ENCODE data around the gene CLIP3.
A peak's percentile ranks its signal among the peaks of the same experiment; 100 is the strongest.

CLIP3 gene

DNA sequence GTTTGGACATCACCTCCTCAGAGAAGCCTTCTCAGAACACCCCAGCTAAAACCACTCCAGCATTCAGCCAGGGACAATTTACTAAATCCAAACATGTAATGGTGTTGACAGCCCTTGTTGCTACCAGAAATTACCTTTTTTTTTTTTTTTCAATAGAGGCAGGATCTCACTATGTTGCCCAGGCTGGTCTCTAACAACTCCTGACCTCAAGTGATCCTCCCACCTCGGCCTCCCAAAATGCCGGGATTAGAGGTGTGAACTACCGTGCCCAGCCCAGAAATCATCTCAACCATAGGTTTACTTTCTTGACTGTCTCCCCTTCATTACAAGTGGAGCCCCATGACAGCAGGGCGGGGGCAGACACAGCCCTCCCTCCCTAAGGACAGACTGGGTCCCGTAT is 9.2 kb downstream of the CLIP3 start:
- Histone ChIP-seq H3K9ac (no peak overlapping the region), H3K27ac (no peak overlapping the region), H3K4me1 (no peaks in the 10 kb centered on the region), H3K4me2 (no peak overlapping the region), H3K27me3 (no peaks in the 10 kb centered on the region), H3K36me3 (peaks cover 0 to 68% (median 31%) of the 10 kb centered on the region in 11 experiments; a peak in 17 of 22 replicates), H3K4me3 (no peak overlapping the region), H4K20me1 (no peaks in the 10 kb centered on the region; a peak in 2 of 22 replicates), H3K9me3 (replicated peaks in 1 of 11) (no peaks in the 10 kb centered on the region)
- no peak for TF ChIP-seq Cebpa-rat (IDR thresholded peaks at IDR 0.05)

DNA sequence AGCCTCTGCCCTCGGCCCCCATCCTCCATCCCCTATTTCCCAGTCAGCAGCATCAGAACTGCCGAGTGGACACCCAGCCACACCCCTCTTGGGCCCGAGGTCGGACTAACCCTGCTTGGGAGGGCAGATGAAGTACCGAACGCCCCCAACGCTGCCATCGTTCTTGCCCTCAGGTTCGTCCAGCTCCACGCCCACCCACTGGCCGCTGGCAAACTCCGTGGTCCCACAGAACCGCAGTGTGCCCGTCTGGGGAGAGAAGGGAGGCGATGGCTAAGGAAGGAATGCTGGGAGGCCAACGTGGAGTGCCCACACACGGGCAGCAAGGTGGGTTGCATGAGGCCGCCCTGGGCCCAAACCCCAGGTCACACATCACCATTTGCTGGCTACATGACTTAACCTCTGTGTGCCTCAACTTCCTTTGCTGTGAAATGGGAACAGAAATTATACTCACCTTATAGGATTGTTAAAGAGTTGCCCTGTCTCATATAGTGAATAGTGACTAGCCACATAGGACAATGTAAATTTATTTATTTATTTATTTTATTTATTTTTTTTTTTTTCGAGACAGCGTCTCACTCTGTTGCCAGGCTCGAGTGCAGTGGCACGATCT is 13.5 kb downstream of the CLIP3 start:
- TF ChIP-seq Cebpa-rat (IDR thresholded peaks at IDR 0.05), result no peak
- H3K27ac ChIP-seq, result no peak overlapping the region
- H3K36me3 ChIP-seq, result peaks cover 0 to 66% (median 23%) of the 10 kb centered on the region in 11 experiments; a peak in 17 of 22 replicates
- no peaks in the 10 kb centered on the region for H3K27me3 ChIP-seq
- no peak overlapping the region for H3K4me3 ChIP-seq
- H3K4me1 ChIP-seq, result peaks cover 9 to 11% (median 10%) of the 10 kb centered on the region in 10 experiments
- H3K9ac ChIP-seq, result no peak overlapping the region
- no peaks in the 10 kb centered on the region; a peak in 1 of 22 replicates for H4K20me1 ChIP-seq
- H3K4me2 ChIP-seq, result no peak overlapping the region
- H3K9me3 ChIP-seq (replicated peaks in 1 of 11), result no peaks in the 10 kb centered on the region

DNA sequence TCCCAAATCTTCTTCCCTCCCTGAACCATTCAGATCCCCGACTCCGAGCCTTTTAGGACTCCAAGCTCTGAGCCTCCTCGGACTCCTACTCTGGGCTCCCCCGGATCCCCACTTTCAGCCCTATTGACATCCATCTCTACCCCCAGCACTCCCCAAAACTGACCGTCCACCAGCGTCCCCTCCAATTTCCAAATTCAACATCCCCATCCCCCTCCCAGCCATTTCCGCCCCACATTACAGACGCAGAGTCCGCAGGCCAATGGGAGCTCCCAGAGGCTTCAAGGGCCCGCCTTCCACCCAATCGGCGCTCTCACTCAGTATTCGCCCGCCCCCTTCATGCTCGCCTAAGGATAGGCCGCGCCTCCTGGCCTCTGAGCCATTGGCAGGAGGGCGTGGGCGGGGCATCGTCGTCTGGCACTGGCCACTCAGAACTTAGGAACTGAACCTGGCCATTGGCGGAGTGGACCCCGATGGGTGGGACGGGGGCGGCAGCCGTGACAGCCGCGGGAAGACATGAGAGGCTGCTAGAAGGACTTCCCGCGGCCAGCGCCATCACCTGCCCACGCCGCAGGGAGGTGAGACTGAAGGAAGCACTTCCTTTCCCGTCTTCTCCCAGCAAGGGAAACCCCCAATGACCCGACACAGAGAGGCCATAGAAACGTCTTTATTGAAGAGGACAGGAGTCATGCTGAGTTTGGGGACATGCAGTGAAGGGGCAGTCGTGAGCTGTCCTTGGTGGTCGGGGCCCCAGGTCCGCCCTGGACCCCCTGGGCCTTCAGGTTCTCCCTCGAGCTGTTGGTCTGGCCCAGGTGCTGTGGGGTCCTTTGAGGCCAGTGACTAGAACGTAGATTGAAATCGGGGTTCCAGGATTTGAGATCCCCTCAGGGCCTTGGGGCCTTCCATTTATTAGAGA is 18.4 kb downstream of the CLIP3 start, which contains the start of gene ALKBH6:
TSS of gene ALKBH6 (minus strand) at position 202 of the 913 bp plus-strand sequence. CDS start 816 bp downstream, outside the sequence.
- TF ChIP-seq Cebpa-rat (IDR thresholded peaks at IDR 0.05), result no peak
- peak within 1 kb of the TSS; percentile 79 to 89 (median 84) for H3K9ac ChIP-seq
- H3K27me3 ChIP-seq, result peaks cover 0 to 8% (median under 1%) of the 10 kb centered on the region in 11 experiments; a peak in 12 of 22 replicates
- H3K36me3 ChIP-seq, result peaks cover 0 to 23% (median 0%) of the 10 kb centered on the region in 11 experiments; a peak in 6 of 22 replicates
- peak within 1 kb of the TSS; percentile 71 to 82 (median 78) for H3K4me3 ChIP-seq
- peak within 1 kb of the TSS; percentile 88 to 99 (median 95) for H3K4me2 ChIP-seq
- peak within 1 kb of the TSS; percentile 73 to 85 (median 82) for H3K27ac ChIP-seq
- no peaks in the 10 kb centered on the region; a peak in 1 of 22 replicates for H4K20me1 ChIP-seq
- peaks cover 18 to 28% (median 20%) of the 10 kb centered on the region in 10 experiments for H3K4me1 ChIP-seq
- H3K9me3 ChIP-seq (replicated peaks in 1 of 11), result no peaks in the 10 kb centered on the region

DNA sequence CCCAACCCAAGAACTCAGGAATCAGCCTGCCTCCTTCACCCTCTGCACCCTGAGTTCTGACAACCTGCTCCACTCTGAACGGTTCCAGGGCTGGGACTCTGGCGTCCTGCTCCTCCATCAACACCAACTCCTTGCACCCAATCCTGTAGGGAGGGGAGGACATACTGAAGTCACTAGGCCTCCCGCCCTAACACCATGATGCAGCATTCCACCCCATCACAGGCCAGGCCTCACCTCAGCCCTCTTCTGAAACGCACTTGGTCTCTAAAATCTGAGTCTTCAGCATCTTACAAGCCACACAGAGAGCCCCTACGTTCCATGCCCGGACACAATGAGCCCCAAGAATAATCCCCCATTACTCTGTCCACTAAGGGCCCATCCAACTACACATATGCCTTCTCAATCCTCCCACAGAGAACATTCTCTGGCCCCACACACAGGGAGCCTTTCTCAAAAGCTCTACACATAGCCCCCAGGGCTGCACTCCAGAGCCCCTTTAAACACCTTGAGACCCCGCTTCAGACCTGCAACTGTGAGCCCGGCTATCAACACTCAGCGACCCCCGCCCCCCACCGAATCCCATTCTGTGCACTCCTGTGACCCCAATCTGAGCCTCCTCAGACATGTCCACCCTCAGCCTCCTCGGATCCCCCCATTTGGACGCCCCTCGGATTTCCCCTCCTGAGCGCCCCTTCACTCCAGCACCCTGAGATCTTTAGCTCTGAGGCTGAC is 19.2 kb downstream of the CLIP3 start:
- peak overlapping the region; percentile 73 to 85 (median 82) for H3K27ac ChIP-seq

DNA sequence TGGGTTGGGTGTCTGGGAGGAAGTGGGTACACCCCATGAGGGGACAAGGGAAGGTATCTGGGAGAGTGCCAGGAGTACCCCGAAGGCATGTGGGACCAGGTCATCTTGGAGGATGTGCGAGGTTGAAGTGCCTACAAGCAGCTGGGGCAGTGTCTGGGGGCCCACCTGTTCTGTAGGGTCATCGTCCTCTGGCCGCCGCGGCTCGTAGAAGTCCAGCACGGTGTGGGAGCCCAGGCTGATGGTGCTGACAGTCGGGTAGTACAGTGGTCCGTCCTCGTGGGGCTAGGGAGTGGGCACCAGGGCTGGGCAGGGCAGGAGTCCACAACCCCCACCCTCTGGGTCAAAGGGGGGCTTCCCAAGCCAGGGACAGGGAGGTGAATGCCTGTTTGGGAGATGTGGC is 22.3 kb downstream of the CLIP3 start:
- Histone ChIP-seq H3K4me1 (peaks cover 18 to 31% (median 21%) of the 10 kb centered on the region in 10 experiments), H3K27ac (no peak overlapping the region), H4K20me1 (peaks cover 0 to 6% (median 0%) of the 10 kb centered on the region in 11 experiments; a peak in 3 of 22 replicates), H3K9ac (no peak overlapping the region), H3K9me3 (replicated peaks in 1 of 11) (no peaks in the 10 kb centered on the region), H3K4me2 (no peak overlapping the region), H3K27me3 (peaks cover 0 to 20% (median 10%) of the 10 kb centered on the region in 11 experiments; a peak in 14 of 22 replicates), H3K36me3 (no peaks in the 10 kb centered on the region; a peak in 1 of 22 replicates), H3K4me3 (no peak overlapping the region)
- no peak for TF ChIP-seq Cebpa-rat (IDR thresholded peaks at IDR 0.05)

More for the DNA sequence above, 19.2 kb downstream of the CLIP3 start:
- Histone ChIP-seq H3K9ac (peak overlapping the region; percentile 79 to 89 (median 84)), H3K4me2 (peak overlapping the region; percentile 88 to 99 (median 95)), H3K27me3 (peaks cover 0 to 16% (median 9%) of the 10 kb centered on the region in 11 experiments; a peak in 14 of 22 replicates), H4K20me1 (no peaks in the 10 kb centered on the region; a peak in 1 of 22 replicates), H3K4me3 (peak overlapping the region; percentile 71 to 82 (median 78)), H3K9me3 (replicated peaks in 1 of 11) (no peaks in the 10 kb centered on the region), H3K36me3 (peaks cover 0 to 15% (median 0%) of the 10 kb centered on the region in 11 experiments; a peak in 6 of 22 replicates), H3K4me1 (peaks cover 18 to 32% (median 21%) of the 10 kb centered on the region in 10 experiments)
- no peak for TF ChIP-seq Cebpa-rat (IDR thresholded peaks at IDR 0.05)

DNA sequence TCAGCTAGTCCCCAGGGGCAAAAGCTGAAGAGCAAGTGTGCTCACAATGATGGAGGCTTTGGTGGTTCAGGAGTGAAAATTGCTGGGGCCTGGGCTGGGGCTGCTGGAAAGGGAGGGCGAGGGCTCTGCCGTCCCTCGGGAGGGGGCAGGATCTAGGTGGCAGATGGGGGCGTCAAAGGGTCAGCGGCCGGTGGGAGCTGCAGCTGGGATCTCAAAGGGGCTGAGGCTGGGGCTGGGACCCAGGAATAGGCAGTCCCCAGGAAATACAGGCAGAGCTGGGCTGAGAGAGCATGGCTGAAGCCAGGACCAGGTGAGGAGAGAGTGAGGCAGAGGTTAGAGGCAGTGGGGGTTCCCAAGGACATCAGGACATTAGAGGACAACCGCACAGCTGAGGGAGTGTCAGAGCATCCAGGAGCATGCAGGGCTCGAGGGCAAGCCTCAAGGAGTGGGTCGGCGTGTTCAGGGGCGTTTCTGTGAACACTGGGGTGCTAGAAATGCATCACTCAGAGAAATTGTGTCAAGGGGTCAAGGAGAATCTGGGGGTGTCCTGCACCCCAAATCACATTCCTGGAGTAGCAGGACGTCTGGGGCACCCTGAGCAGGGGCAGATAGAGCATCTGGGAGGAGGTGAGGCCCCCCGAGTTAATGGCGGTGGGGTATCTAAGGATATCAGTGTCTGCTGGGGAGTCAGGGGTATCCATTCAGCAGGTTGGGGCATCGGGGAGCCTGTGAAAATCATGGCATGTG is 22.9 kb downstream of the CLIP3 start:
- TF ChIP-seq Cebpa-rat (IDR thresholded peaks at IDR 0.05), result no peak
- Histone ChIP-seq H3K27ac (no peak overlapping the region), H3K27me3 (peaks cover 0 to 20% (median 10%) of the 10 kb centered on the region in 11 experiments; a peak in 14 of 22 replicates), H3K4me2 (peak overlapping the region; percentile 46 to 77 (median 63); a peak in 21 of 22 replicates), H3K4me1 (peaks cover 12 to 25% (median 16%) of the 10 kb centered on the region in 10 experiments), H4K20me1 (peaks cover 0 to 11% (median 0%) of the 10 kb centered on the region in 11 experiments; a peak in 3 of 22 replicates), H3K9me3 (replicated peaks in 1 of 11) (no peaks in the 10 kb centered on the region), H3K9ac (peak overlapping the region in 5 of 11 experiments; percentile 5 to 59 (median 46); a peak in 1 of 22 replicates), H3K36me3 (no peaks in the 10 kb centered on the region; a peak in 1 of 22 replicates), H3K4me3 (peak overlapping the region in 6 of 10 experiments; percentile 24 to 55 (median 36); a peak in 8 of 20 replicates)

DNA sequence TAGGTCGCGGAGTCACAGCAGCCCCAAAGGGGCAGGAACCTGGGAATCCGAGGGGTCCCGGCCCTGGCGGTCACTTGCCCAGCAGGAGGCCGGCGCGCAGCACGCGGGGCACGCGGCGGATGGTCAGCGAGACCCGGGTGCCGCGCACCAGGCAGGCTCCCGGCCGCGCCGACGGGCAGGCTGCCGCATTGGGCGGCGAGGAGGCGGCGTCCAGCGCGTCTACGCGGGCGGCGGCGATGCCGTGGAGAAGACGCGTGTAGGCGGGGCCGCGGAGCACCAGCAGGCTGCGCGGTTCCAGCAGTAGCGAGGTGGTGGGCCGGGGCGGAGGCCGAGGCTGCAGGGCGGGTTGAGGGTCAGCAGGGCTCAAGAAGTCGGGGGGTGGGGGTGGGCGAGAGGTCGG is 23.5 kb downstream of the CLIP3 start:
- peaks cover 0 to 20% (median 10%) of the 10 kb centered on the region in 11 experiments; a peak in 14 of 22 replicates for H3K27me3 ChIP-seq
- no peak for TF ChIP-seq Cebpa-rat (IDR thresholded peaks at IDR 0.05)
- H4K20me1 ChIP-seq, result peaks cover 0 to 17% (median 0%) of the 10 kb centered on the region in 11 experiments; a peak in 4 of 22 replicates
- peaks cover 9 to 21% (median 12%) of the 10 kb centered on the region in 10 experiments; a peak in 19 of 20 replicates for H3K4me1 ChIP-seq
- H3K4me2 ChIP-seq, result peak overlapping the region; percentile 46 to 77 (median 63)
- no peaks in the 10 kb centered on the region for H3K9me3 ChIP-seq (replicated peaks in 1 of 11)
- peak overlapping the region in 6 of 10 experiments; percentile 24 to 55 (median 36); a peak in 11 of 20 replicates for H3K4me3 ChIP-seq
- no peak overlapping the region for H3K27ac ChIP-seq
- peak overlapping the region in 7 of 11 experiments; percentile 15 to 59 (median 46); a peak in 6 of 22 replicates for H3K9ac ChIP-seq
- peaks cover 0 to 5% (median 0%) of the 10 kb centered on the region in 11 experiments; a peak in 1 of 22 replicates for H3K36me3 ChIP-seq

Data from BLaER1 treated with 17β-estradiol and CSF1 and Interleukin-3, amounts not matched to agents 10 nM and 100 nM (cell line).